ENCODE data around the gene MUC22.
"Not testable (repeated sequence)": the region's sequence is repeated elsewhere in the genome, so short reads cannot be mapped to it uniquely, and the experiment has no call there.

MUC22 gene

GRCh38 chr6:31010393-31011060 lies at the start of gene MUC22:
Gene MUC22, plus strand, starts transcription at chr6:31010474. Its CDS starts 233 bp downstream, at chr6:31010707.
- DNase-seq: peak; percentile 33

DNA sequence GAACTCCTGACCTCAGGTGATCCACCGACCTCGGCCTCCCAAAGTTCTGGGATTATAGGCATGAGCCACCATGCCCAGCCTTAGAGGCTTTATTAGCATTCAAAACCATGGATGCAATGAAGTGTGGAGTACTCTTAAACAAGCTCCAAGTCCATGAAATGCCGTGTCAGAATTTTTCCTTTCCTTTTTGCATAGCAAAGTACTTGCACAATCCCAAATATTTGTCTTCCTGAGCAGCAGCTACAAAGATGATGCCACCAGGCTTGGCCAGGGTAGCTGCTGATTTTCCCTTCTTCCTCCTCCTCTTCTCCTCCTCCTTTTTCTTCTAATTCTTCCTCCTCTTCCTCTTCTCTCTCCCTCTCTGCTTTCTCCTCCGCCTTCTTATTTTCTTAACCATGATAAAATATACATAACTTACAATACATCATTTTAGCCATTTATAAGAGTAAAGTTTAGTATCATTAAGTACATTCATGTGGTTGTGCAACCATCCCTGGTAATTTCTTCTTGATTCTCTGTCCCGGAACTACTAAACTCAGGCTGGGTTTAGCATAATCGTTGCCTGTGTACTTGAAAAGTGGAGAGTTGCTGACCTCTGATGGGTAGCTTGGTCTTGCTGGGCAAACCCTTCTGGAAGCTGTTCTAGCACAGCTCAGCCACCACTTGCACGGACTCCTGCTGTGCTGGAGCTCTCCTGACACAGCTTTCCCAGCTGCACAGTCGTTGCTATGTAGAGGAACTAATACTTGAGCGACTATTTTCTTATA lies 49.2 kb upstream of the MUC22 start:
- no peak for DNase-seq

GRCh38 chr6:30962716-30963115 lies 47.6 kb upstream of the MUC22 start:
- DNase-seq: no peak

DNA sequence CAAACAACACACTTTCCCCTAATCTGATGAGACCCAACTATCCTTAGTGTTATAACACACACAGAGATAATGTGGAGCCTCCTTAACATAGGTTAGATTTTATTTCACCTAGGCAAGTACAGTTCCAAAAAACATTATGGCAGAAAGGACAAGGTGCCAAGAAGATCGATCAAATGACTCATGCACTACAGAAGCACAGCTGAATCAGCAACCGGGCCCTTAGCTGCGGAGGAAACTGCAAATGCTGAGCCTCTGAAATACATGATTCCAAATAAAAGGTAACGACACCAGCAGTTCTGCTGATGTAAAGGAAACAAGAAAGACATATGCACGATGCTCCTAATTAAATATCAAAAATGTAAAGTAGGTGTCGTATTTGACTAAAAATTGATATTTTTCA lies 46.6 kb upstream of the MUC22 start:
- no peak for DNase-seq

- peak; percentile 11 for DNase-seq
Measured at GRCh38 chr6:30964075-30964474, 46.2 kb upstream of the MUC22 start.

DNA sequence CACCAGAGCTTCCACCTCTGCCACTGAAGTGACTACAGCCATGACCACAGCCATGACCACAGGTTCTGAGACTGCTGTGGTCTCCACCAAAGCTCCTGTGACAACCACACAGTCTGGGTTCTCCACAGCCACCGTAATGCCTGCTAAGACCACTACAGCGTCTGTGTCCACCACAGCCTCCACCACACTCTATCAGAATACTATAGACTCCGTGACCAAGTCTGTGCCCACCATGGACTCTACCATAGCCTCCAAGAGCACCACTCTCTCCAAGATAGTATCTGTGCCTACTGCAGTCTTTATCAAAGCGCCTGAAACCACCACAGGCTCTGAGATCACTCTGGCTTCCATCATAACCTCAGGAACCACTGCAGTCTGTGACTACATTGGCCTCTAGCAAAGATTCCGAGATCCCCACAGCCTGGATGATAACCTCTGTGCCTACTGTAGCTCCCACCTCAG lies 45.1 kb upstream of the MUC22 start:
- DNase-seq: no peak

- DNase-seq: no peak
Measured at GRCh38 chr6:30966154-30966553, 44.1 kb upstream of the MUC22 start.

DNA sequence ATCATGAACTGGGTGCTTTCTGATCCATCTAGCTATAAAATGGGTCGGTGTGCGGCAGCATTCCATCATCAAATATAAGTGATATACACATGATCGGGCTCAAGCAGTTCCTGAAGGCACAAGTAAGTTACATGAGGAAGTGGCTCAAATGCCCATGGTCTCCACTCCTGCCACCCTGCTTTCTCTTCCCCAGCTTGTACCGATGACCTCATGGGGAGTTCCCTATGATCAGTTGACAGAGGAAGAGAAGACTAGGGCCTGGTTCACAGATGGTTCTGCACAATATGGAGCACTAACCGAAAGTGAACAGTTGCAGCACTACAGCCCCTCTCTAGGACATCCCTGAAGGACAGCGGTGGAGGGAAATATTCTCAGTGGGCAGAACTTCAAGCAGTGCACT lies 41.1 kb upstream of the MUC22 start:
- not testable (repeated sequence) for DNase-seq

GRCh38 chr6:30970946-30971345 lies 39.3 kb upstream of the MUC22 start:
- no peak for DNase-seq

DNA sequence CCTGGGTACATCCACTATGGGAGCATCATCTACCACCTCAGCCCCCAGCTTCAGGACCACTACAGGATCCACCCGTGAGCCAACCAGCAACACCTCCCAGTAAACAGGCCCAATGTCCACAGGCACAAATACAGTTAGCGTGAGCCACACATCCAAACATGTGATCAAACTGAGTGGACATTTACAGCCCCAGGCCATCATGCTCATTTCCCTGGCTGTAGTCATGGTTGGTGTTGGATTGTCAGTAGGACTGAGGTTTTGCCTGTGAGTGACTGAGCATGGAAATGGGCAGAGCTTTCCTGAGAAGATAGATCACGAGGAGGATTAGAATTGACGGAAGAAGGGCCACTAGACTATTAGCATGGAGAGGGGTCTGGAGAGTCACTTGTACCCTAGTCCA lies 37.5 kb upstream of the MUC22 start:
- DNase-seq: no peak

GRCh38 chr6:30974490-30975252 lies 35.6 kb upstream of the MUC22 start:
- no peak for DNase-seq

GRCh38 chr6:30979141-30979540 lies 31.1 kb upstream of the MUC22 start:
- DNase-seq: no peak

- DNase-seq: no peak
Measured at GRCh38 chr6:30979690-30980089, 30.6 kb upstream of the MUC22 start.

- DNase-seq: no peak
Measured at GRCh38 chr6:30981942-30982772, 28.1 kb upstream of the MUC22 start.

GRCh38 chr6:30983439-30983838 lies 26.8 kb upstream of the MUC22 start, which contains the start of gene MUC21:
Gene MUC21, plus strand, starts transcription at chr6:30983718. Its CDS starts 241 bp downstream, at chr6:30983959.
- no peak for DNase-seq

- no peak for DNase-seq
Measured at GRCh38 chr6:30985490-30985889, 24.8 kb upstream of the MUC22 start.

- no peak for DNase-seq
Measured at GRCh38 chr6:30987304-30987703, 23.0 kb upstream of the MUC22 start.

- DNase-seq: no peak
Measured at GRCh38 chr6:30988209-30988825, 22.0 kb upstream of the MUC22 start.

- DNase-seq: no peak
Measured at GRCh38 chr6:30990422-30991086, 19.7 kb upstream of the MUC22 start.

DNA sequence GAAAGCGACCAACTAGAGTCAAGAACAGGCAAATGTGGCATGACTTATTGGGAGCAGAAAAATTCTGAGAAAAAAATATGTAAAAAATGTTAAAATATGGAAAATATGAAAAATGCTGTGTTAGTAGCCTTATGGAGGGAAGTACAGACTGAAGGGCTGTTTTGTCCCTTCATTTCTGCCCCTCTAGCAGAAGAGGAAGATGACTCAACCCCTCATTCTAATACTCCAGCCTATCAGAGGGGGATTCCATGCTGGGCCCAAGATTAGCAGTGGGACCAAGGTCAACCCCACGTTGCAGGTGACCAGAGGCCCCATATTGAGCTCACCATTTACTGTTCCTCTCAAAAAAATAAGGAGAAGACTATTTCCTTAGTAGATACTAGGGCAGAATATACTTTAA lies 18.4 kb upstream of the MUC22 start:
- no peak for DNase-seq

DNA sequence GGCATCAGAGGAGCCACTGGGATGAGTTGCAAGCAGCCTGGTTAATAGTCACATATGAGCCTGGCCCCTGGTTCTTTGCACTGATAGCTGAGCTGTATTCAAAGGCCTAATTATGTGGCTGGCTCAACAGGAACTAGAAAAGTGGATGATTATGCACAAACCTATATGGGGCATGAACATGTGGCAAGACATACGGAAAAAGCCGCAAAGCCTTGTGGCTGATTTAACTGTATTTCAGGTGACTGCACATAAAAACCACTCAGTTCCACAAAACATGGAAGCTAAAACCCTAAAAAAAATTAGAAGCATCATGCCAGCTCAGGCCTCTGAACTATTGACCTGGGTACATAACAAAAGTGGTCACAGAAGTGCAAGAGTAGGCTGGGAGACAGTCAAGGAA lies 13.0 kb upstream of the MUC22 start:
- no peak for DNase-seq

- DNase-seq: no peak
Measured at GRCh38 chr6:30998785-30999184, 11.5 kb upstream of the MUC22 start.
